GM19438 (cell line): ENCODE measurements around the gene HEATR1.
"Not testable (repeated sequence)": the region's sequence is repeated elsewhere in the genome, so short reads cannot be mapped to it uniquely, and the experiment has no call there.

Source experiments
- ATAC-seq: cut with Tn5 transposase; IDR thresholded peaks from one replicate; pipeline ENCODE4 v1.9.1; 2021; ENCODE audit warnings: low read depth; ENCODE audit not compliant: unreplicated experiment

Gene HEATR1

DNA sequence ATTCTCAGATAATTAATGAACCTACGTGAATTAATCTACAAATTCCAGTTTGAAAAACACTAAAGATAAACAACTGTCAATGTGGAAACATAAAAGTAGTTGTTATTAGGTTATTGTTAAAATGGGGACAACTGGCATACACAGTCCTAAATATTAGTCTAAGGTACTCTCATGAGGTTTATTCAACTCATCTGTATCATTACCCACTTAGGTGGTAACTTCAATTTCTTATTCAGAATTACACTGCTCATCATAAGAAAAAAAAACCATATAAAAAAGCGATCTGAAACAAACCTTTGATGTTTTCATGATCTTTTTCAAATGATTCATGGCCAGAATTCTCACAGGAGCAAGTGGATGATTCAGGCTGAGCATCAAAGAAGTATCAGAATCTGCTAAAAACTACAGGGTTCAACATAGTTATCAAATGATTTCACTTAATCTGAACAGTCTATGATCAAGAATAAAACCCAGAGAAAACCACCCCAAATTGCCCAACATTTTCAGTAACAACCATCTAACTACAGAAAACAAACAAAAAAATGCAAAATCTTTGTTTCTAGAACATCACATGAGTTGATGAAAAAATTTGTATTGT lies 13.7 kb downstream of the HEATR1 start:
- ATAC-seq = no peak

DNA sequence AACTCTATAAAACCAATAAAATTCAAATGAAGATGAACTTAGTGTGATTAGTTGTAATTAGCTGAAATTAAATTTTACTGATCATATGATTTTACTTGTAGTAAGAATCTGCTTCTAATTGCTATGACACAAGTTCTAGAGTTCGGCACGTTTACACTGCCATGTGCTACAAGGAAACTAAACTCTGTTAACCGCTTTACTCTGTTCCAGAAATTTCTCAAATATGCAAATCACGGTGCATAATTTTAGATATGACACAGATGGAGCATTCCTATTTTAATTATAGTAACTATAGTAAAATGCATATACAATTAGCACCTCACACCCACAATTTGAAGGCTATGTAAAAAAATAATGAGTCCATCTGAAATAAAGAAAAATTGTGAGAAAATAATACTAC lies 14.8 kb downstream of the HEATR1 start:
- no peak for ATAC-seq

DNA sequence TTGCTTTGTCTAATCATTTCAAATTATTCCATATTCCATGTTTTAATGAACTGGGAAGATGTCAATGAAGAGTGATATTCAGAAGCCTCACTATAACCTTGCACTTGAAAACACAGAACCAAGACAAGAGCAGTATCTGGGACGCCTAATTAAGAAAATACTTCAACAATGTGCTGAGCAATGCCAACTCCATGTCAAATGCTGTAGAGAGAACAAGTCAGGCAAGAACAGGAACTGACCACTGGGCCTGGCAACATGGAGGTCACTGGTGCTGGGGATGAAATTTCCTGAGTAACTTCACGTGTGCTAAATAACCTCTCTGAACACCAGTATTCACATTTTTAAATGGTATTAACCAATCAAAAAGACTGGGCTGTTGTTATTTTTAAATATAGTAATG lies 22.8 kb downstream of the HEATR1 start:
- ATAC-seq = no peak

DNA sequence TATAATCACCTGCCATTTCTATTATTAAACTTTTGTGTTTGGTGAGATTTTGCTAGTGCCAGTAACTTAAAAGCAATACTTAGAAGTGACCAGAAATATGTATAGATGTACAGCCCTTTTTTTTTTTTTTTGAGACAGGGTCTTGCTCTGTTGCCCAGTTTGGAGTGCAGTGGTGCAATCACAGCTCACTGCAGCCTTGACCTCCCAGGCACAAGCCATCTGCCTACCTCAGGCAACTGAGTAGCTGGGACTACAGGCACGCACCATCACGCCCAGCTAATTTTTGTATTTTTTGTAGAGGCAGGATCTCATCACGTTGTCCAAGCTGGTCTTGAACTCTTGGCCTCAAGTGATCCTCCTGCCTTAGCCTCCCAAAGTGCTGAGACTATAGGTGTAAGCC lies 23.9 kb downstream of the HEATR1 start:
- ATAC-seq = not testable (repeated sequence)

DNA sequence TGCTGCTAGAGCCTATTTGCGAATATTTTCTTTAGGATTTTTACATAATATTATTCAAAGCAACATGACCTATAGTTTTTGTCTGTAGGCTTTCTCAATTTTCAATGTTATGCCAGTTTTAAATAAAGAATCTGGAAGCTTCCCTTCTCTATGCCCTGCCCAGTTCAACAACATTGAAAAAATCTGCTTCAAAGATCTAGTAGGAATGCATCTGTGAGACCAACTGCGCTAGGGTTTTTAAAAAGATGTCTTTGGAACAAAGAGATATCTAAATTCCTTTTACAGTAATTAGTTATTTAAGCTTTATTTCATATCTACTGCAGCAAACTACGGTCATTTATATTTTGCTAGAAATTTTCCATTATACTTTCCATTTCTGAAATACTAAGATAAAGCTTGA lies 25.7 kb downstream of the HEATR1 start:
- ATAC-seq = no peak

DNA sequence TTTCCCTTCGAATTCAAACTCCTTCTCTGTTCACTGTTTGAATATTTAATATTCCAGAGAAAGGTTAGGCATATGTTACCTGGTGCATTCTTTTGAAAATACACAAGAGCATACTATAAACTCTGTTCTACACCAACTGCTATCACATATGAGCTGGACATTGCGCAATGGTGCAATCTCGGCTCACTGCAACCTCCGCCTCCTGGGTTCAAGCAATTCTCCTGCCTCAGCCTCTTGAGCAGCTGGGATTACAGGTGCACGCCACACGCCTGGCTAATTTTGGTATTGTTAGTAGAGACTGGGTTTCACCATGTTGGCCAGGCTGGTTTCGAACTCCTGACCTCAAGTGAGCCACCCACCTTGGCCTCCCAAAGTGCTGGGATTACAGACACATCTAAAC lies 27.3 kb downstream of the HEATR1 start:
- ATAC-seq = not testable (repeated sequence)

DNA sequence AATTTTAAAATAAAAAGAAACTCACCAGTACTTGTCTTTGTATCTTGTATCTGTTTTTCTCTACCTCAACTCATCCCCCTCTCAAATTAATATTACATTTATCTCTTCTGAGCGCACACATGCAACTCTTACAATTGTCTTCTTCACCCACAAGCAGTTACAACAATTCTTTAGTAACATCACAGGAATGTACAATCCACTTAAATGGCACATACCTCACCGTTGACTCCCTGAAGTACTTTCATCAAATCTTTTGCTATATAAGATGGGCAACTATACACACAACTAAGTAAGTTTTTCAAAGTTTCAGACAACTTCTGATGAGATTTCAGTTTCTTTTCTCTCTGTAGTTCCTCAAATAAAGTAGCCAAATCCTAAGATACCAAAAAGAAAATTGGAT lies 28.3 kb downstream of the HEATR1 start:
- no peak for ATAC-seq

DNA sequence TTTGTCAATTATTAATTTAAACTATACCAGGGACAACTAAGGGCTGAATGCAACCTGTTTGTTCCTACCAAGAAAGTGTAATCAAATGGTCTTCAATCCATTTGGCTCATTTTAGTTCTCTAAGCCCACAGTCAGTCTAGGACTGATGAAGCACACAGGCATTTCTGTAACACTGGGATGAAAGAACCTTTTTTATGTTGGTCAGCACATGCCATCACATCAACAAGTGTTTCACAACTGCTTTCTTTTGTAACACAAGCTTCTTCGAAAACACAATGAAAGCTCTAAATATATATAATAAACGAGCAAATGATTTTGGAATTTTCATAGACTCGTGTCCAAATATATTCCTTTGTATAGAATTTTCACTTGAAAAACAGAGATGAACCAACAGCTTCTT lies 28.8 kb downstream of the HEATR1 start:
- no peak for ATAC-seq

DNA sequence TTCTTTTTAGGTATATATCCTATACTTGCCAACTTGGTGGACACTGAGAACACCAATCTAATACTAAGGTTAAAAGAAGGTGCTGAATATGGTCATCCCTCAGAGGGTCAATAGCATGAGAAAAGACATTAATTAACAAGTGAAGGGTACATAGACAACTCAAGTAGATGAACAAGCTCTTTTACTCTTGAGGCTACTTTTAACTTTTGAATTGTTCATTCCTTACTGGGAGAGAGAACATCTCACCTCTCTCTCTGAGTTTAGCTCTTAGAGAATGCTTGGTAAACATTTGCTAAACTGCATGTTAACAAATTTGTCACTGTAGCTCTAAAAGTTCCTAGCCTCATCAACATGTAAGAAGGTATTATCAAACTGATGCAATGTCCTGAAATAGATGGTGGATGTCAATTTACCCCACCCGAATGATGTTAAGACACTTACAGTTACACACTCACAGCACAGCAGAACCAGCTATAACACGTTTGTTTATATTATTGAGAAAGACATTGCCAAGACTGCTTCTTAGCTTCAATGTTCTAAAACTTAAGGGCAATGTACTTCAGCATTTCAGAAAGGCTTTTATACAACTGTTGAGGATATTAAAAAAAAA lies 35.9 kb downstream of the HEATR1 start:
- no peak for ATAC-seq

DNA sequence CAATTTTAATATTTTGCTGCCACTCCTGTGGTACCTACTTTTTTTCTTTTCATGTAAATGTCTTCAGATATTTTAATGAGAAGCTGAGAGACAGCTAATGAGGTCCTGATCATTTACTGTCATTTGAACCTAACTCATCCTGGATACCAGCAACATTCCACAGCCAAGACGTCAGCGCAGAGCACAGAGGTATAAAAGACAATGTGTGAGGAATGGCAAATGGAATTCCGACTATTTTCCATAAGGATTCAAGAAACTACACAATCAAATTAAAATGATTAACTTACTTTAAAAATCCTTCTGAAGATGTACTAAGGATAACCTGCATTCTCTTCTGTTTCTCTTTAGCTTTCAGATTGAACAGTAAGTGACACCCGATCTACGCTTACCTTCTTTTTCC lies 38.8 kb downstream of the HEATR1 start:
- ATAC-seq = no peak

DNA sequence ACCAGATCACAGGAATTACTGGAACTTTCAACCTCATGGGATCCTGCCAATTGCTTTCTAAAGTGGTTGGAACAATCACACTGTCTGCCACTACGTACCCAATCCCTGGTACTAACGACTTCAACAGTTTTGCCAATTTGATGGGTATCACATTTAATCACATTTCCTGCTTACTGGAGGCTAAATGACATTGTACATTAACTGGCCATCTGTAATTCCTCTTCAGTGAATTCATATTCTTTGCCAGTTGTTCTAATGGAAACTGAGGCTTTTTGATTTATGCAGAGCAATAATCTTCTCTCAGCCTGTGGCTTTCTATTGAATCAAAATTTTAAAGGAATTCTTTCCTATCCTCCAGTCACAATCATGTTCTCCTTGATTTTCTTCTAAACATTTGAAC lies 42.3 kb downstream of the HEATR1 start:
- ATAC-seq = no peak

DNA sequence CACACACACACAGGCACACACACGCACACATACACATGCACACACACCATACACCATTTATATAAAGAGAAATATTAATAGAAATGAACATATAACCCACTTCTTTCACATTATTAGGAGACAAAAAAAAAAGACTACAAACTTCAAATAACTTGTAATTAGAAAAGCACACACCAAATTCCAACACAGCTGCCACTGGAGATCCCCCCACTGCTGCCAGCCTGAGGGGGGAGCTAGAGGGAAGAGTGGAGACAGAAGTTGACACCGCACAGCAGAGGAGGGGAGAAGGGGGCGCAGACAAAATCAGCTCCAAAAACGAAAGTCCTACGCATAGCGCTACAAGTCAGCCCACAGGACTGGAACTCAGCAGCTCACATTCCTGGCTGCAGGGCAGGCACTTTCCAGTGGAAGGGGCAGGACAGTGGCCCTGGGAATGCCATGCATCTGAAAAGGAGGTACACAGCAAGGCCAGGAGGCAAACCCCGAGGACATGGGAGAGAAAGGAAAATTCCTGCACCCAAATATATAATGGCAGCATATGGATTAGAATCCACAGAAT lies 44.0 kb downstream of the HEATR1 start:
- no peak for ATAC-seq

DNA sequence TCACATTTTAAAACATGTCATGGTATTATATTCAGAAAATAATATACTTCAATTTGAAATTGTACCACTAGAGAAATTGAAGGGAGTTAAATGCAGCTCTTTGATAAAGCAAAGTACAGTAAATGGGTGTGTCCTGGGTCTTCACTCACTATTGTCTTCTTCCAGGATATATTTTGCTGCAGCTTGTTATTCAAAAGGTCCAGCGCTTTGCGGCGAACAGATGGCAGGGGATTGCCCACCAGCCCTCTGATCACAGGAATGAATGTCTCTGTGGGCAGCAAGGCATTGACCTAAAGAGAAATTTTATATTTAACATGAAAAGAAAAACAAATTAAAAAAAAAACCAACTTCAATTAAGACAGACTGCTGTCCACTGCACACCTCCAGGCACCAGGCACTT lies 45.5 kb downstream of the HEATR1 start:
- no peak for ATAC-seq

DNA sequence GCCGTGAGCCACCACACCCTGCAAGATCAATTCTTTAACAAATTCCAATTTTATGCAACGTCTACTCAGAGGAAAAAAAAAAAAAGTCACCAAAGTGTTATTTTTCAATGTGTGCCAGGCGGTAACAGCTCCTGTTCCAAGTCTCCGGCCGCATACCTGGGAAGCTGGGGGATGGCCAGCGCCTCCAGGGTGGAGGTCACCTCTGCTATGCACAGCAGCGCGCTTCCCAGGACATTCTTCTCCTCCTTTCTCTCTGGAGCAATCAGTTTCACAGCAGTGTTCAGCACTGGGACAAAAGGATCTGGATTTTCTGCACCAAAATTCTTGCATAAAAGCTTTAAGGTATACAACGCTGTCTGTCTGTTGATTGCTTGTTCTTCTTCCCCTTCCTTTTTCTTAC lies 46.2 kb downstream of the HEATR1 start:
- no peak for ATAC-seq

DNA sequence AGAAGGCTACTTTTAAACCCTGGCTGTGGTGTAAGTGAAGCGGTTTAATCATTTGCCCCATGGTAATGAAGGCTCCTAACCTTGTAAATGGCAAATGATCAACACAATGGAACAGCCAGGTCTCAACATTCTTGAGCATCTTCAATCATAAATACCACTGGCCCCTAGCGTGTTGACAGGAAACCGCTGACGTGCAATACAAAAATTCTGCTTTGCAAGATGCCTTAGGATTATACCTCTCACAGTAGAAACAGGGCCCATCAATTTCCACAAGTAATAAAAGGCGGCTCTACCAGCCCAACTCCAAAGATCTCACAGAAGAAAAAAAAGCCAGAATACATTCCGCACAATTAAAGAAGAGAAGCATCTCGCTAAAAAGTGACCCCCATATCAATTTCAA lies 47.7 kb downstream of the HEATR1 start:
- no peak for ATAC-seq

DNA sequence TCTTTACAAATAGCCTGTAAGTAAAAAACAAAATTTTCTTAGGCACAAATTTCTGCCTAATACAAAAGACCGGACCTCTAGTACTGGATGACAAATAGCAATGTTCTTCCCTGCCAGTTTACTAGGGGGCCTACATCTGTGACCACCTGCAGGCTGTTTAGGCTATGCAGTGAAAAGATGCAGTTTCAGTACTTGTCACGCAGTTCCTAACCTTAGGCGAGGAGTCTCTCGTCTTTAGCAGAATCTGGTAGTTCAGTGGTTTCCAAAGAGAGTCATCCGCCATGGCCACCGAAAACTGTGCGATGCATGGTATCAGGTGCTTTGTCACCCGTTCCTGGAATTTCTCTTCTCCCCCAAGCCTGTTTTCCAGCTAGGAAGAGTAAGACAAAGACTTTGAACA lies 50.9 kb downstream of the HEATR1 start:
- no peak for ATAC-seq

DNA sequence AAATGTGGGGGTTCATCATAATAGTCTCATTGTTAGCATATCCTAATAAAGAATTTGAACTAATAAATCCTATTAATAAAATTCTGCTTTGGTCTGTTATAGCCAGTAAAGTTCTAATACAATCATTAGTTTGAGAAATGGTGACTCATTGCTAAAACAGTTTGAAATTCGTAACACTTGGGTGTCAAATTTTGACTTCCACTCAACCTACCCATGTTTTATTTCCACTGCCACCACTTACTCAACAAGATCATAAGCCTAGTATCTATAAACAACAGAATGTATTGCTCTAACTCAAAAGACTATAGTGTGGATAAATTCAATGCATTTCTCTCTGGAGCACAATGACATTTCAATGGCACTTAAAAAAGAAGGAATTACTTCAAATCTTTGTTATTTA lies 51.4 kb downstream of the HEATR1 start:
- no peak for ATAC-seq

DNA sequence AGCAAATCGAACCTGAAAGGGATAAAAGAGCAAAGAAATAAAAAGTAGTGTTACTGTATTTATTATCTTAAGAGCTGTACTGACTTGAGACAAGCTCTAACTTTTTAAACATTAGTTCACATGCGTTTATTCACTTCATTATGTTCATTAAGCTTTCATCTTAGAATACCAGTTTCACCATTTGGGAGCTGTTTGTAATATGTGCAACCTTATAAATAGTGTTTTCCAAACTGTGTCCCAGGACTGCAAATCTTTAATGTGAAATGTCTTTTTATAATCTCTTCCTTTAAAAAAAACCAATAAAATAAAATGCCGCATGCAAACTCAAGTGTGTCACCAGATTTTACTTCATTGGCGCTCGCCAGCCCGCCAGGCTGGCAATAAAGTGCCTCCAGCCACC lies 52.2 kb downstream of the HEATR1 start:
- ATAC-seq = no peak

DNA sequence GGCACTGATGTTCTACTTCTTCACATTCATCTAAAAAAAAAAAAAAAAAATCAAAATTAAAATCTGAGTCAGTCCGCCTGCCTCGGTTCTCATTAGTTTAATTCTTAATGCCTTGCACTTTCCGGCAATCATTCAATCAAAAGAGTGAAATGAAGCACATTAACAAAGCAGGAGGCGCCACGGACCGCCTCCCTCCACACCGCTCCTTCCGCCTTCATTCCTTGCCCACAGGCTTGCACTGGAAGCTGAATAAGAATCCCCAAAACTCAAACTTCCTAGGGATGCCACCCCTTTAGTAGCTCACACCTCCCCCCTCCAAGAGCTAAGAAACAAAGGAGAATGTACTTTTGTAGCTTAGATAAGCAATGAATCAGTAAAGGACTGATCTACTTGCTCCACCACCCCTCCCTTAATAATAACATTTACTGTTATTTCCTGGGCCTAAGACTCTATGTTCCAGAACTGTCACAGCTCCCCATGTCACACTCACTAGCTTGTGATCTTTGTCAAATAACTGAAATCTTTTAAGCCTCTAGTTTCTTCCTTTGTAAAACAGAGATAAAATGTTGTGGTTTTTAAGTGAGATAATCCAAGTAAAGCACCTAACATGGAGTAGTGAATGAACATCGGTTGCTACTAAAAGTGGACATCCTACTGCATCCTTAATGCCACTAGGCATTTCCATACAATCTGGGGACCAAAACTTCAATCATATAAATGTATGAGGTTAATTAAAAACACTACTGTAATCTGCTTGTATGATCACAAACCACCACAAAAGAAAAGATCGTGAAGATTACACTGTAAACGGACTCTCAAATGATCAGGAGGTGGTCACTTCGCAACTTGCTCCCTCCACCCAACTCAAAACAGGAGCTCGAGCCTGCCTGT lies 53.1 kb downstream of the HEATR1 start:
- ATAC-seq = no peak

DNA sequence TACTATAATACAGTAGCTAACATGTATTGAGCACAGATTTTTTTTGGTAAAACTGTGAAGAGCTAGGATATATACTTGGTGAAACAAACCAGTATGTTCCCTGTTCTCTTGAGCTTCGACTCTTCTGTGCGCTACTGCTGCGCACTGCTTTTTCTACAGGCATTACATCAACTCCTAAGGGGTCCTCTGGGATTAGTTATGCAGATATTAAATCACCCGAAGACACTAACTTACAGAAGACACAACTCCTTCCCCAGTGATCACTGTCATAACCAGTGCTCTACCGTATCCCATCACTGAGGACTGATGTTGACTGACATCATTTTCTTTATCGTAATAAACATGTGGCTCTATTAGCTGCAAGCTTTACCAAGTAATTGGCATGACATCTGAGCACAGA lies 55.9 kb downstream of the HEATR1 start:
- ATAC-seq = no peak

DNA sequence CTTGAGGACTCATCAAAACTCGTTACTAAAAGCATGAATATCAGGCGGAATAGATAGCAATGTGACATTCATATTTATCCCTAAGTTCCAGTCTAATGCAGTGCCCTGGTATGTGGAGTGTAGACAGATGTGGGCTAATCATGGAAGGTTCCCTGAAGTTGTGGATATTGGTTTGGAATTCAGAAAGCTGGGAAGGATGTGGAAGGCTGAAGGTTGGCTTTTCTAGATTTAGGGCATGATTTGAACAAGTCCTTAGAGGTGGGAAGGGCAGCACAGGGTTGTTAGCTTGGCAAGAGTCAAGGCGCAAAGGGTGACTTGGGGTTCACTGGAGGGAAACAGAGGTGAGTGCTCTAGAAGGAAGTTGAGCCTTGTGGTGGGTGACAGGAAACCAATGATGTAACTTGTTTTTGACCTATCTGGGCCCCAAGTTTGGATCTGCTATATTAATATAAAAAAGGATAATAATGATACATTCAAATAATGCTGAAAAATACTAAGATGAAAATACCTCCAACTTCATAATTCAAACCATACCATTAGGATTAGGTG lies 58.6 kb downstream of the HEATR1 start:
- no peak for ATAC-seq
